Liver (tissue), 9 donors: ENCODE measurements around the gene UTF1. TPM values are rescaled to one million over a fixed set of nuclear protein-coding genes. Genes with fewer than 3 reads are reported as not detected.

Experiments
- DNase-seq: peaks from one replicate; pipeline ENCODE4 v3.0.0-alpha.2; 2017; ENCODE audit warnings: low spot score
- H3K27ac ChIP-seq, 2 donors: one replicate each; pipeline ENCODE4 v1.7.0; 2013; ENCODE audit warnings: inconsistent platforms in 2 of 2, low read length in 2 of 2, control low read depth in 1 of 2, low read depth in 1 of 2, mild to moderate bottlenecking in 1 of 2
- H3K27me3 ChIP-seq, 4 donors: one replicate each; pipeline versions ENCODE4 v1.6.1 to v1.7.0; 2013; ENCODE audit warnings: low read length in 3 of 4, inconsistent platforms in 1 of 4, mild to moderate bottlenecking in 1 of 4, moderate library complexity in 1 of 4; ENCODE audit not compliant: control insufficient read depth in 4 of 4, insufficient read depth in 4 of 4
- H3K36me3 ChIP-seq, 4 donors: one replicate each; pipeline versions ENCODE4 v1.6.1 to v1.7.0; 2013; ENCODE audit warnings: low read length in 3 of 4, mild to moderate bottlenecking in 3 of 4, low read depth in 1 of 4, moderate library complexity in 1 of 4; ENCODE audit not compliant: control insufficient read depth in 4 of 4, insufficient read depth in 3 of 4
- H3K4me1 ChIP-seq, 4 donors: one replicate each; pipeline versions ENCODE4 v1.6.1 to v1.7.0; 2013; ENCODE audit warnings: low read length in 3 of 4, mild to moderate bottlenecking in 3 of 4, moderate library complexity in 1 of 4; ENCODE audit not compliant: control insufficient read depth in 4 of 4, insufficient read depth in 4 of 4
- H3K4me3 ChIP-seq, 3 donors: one replicate each; pipeline versions ENCODE4 v1.6.1 to v1.7.0; 2013; ENCODE audit warnings: low read length in 3 of 3, control low read depth in 1 of 3, low read depth in 1 of 3, mild to moderate bottlenecking in 1 of 3
- H3K9ac ChIP-seq, 2 donors: one replicate each; pipeline ENCODE4 v1.7.0; 2013; ENCODE audit warnings: low read length in 2 of 2, mild to moderate bottlenecking in 2 of 2, moderate library complexity in 2 of 2, control low read depth in 1 of 2, low read depth in 1 of 2
- H3K9me3 ChIP-seq, 4 donors: one replicate each; pipeline versions ENCODE4 v1.6.1 to v1.7.0; 2013; ENCODE audit warnings: low read length in 3 of 4; ENCODE audit not compliant: control insufficient read depth in 4 of 4
- GABPA ChIP-seq, 2 donors: IDR thresholded peaks in 1 of 2; conservative IDR thresholded peaks in 1 of 2; 2 replicates each; pipeline ENCODE4 v1.6.1; 2016; ENCODE audit warnings: antibody characterized with exemption in 2 of 2, mild to moderate bottlenecking in 1 of 2, moderate library complexity in 1 of 2
- HNF4A ChIP-seq, 2 donors: conservative IDR thresholded peaks; 2 replicates each; pipeline ENCODE4 v1.6.1; 2016; ENCODE audit warnings: antibody characterized with exemption in 2 of 2, mild to moderate bottlenecking in 2 of 2
- HNF4G ChIP-seq: IDR thresholded peaks from 2 replicates; pipeline ENCODE4 v1.6.1; 2016; ENCODE audit warnings: antibody characterized with exemption
- JUND ChIP-seq, 2 donors: IDR thresholded peaks; 2 replicates each; pipeline ENCODE4 v1.6.1; 2016; ENCODE audit warnings: antibody characterized with exemption in 2 of 2
- NR2F2 ChIP-seq: IDR thresholded peaks from 2 replicates; pipeline ENCODE4 v1.6.1; 2016; ENCODE audit warnings: antibody characterized with exemption
- RAD21 ChIP-seq, 2 donors: IDR thresholded peaks; 2 replicates each; pipeline ENCODE4 v1.6.1; 2016; ENCODE audit warnings: antibody characterized with exemption in 2 of 2, mild to moderate bottlenecking in 2 of 2
- RXRA ChIP-seq, 2 donors: IDR thresholded peaks; 2 replicates each; pipeline ENCODE4 v1.6.1; 2017 to 2018; ENCODE audit warnings: antibody characterized with exemption in 2 of 2, mild to moderate bottlenecking in 1 of 2
- SP1 ChIP-seq: IDR thresholded peaks from 2 replicates; pipeline ENCODE4 v1.6.1; 2018; ENCODE audit warnings: antibody characterized with exemption, mild to moderate bottlenecking
- TAF1 ChIP-seq: conservative IDR thresholded peaks from 2 replicates; pipeline ENCODE4 v1.6.1; 2016; ENCODE audit warnings: antibody characterized with exemption, mild to moderate bottlenecking
- YY1 ChIP-seq: IDR thresholded peaks from 2 replicates; pipeline ENCODE4 v1.6.1; 2016; ENCODE audit warnings: antibody characterized with exemption, mild to moderate bottlenecking
- WGBS: extraction: QIAGEN DNeasy Blood & Tissue Kit; methylation state at CpG from one replicate; pipeline ENCODE4 v1.1.7; 2013; 5-methylcytosine and 5-hydroxymethylcytosine counted together
- polyA plus RNA-seq, 2 donors: library from polyadenylated mRNA; stranded (reverse) in 1 of 2; unstranded in 1 of 2; fragments of 200-250 nt in 1 of 2; fragments of >200 nt in 1 of 2; fragmentation: Nextera tagmentation in 1 of 2; extraction: Ambion mirVana in 1 of 2; gene quantifications; one replicate each; pipeline versions ENCODE4 v1.2.1 to v1.2.3, GENCODE V29; 2013 to 2015
- total RNA-seq, 2 donors: library from RNA; depleted of rRNA; stranded (reverse); fragments of >200 nt; gene quantifications; one replicate each; pipeline ENCODE4 v1.2.3, GENCODE V29; 2014
- TF ChIP-seq, protein P1 (sequence below): IDR thresholded peaks from 2 replicates; pipeline ENCODE4 v1.6.1; 2016; ENCODE audit warnings: antibody characterized with exemption
- TF ChIP-seq, protein P2 (sequence below): IDR thresholded peaks from 2 replicates; pipeline ENCODE4 v1.6.1; 2016; ENCODE audit warnings: antibody characterized with exemption
- TF ChIP-seq, protein P3 (sequence below): IDR thresholded peaks from 2 replicates; pipeline ENCODE4 v1.6.1; 2016; ENCODE audit warnings: antibody characterized with exemption, mild to moderate bottlenecking
- donor health status: healthy.
- donor health status: healthy.
- donor health status: healthy.
- donor health status: healthy.
- donor health status: healthy.

The UTF1 gene
- total and polyA plus RNA-seq, 4 donors: not detected

DNA sequence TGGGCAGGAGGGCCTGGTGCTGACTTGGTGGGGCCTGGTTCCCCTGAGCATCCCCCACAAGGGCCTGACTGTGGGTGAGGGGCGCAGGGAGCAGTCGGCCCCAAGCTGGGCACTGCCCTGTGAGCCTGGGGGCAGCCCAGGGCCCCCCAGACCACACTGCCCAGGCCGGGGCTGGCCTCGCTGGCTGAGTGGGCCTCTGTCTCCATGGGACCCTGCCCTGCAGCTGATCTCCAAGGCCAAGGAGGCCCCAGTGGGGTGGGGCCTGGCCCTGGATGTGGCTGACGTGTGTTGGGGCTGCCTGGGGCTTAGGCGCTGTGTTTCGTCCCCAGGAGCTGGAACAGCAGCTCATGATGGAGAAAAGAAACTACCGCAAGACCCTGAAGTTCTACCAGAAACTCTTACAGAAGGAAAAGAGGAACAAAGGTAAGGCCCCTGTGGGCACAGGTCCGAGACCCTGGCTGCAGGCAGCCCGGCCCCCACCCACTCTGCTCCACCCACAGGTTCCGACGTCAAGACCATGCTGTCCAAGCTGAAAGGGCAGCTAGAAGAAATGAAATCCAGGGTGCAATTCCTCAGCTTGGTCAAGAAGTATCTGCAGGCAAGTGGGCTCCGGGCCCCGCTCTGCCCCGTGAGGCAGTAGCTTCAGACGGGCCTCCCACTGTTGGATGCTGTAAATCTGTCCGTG, 23.5 kb upstream of the UTF1 start:
- TF ChIP-seq SP1 (no peak), RAD21 (IDR thresholded peaks at IDR 0.05) (no peak), NR2F2 (no peak), HNF4G (no peak), RXRA (IDR thresholded peaks at IDR 0.05) (no peak)
- TF ChIP-seq, protein P1, sequence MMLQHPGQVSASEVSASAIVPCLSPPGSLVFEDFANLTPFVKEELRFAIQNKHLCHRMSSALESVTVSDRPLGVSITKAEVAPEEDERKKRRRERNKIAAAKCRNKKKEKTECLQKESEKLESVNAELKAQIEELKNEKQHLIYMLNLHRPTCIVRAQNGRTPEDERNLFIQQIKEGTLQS: no peak
- DNase-seq: no peak
- 83% methylated on average over 17 of the region's 17 CpGs for WGBS
- Histone ChIP-seq H3K4me3 (no peak overlapping the region), H3K9me3 (no peaks in the 10 kb centered on the region), H3K27ac (no peak overlapping the region), H3K27me3 (no peaks in the 10 kb centered on the region), H3K9ac (no peak overlapping the region), H3K4me1 (no peaks in the 10 kb centered on the region), H3K36me3 (peaks cover 0 to 10% (median 0%) of the 10 kb centered on the region in 4 donors)

DNA sequence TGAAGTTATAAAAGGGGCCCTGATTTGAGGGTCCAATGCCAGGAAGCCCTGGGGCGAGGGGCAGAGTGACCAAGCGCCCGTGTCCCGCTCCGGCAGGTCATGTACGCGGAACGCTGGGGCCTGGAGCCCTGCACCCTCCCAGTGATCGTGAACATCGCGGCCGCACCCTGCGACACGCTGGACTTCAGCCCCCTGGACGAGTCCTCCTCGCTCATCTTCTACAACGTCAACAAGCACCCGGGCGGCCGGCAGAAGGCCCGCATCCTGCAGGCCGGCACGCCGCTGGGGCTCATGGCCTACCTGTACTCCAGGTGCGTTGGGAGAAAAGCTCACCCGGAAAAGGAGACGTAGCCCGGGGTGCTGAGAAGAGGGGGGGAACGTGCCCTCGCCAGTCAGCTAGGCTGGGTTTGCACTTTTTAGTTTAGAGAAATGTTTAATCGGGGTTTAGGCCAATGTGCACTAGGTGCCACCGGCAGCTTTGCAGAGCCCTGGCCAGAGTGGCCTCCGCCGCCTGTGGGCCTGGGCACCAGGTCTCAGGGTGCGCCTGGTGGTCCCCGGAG, 22.9 kb upstream of the UTF1 start:
- TF ChIP-seq GABPA (IDR thresholded peaks at IDR 0.05 in 1 of 2, conservative IDR thresholded peaks at IDR 0.05 in 1 of 2) (no peak), TAF1 (no peak), SP1 (no peak), YY1 (no peak), RAD21 (IDR thresholded peaks at IDR 0.05) (no peak), HNF4A (conservative IDR thresholded peaks at IDR 0.05) (no peak), JUND (IDR thresholded peaks at IDR 0.05) (no peak)
- TF ChIP-seq, protein P1: no peak
- TF ChIP-seq, protein P2, sequence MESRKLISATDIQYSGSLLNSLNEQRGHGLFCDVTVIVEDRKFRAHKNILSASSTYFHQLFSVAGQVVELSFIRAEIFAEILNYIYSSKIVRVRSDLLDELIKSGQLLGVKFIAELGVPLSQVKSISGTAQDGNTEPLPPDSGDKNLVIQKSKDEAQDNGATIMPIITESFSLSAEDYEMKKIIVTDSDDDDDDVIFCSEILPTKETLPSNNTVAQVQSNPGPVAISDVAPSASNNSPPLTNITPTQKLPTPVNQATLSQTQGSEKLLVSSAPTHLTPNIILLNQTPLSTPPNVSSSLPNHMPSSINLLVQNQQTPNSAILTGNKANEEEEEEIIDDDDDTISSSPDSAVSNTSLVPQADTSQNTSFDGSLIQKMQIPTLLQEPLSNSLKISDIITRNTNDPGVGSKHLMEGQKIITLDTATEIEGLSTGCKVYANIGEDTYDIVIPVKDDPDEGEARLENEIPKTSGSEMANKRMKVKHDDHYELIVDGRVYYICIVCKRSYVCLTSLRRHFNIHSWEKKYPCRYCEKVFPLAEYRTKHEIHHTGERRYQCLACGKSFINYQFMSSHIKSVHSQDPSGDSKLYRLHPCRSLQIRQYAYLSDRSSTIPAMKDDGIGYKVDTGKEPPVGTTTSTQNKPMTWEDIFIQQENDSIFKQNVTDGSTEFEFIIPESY: no peak
- TF ChIP-seq, protein P3, sequence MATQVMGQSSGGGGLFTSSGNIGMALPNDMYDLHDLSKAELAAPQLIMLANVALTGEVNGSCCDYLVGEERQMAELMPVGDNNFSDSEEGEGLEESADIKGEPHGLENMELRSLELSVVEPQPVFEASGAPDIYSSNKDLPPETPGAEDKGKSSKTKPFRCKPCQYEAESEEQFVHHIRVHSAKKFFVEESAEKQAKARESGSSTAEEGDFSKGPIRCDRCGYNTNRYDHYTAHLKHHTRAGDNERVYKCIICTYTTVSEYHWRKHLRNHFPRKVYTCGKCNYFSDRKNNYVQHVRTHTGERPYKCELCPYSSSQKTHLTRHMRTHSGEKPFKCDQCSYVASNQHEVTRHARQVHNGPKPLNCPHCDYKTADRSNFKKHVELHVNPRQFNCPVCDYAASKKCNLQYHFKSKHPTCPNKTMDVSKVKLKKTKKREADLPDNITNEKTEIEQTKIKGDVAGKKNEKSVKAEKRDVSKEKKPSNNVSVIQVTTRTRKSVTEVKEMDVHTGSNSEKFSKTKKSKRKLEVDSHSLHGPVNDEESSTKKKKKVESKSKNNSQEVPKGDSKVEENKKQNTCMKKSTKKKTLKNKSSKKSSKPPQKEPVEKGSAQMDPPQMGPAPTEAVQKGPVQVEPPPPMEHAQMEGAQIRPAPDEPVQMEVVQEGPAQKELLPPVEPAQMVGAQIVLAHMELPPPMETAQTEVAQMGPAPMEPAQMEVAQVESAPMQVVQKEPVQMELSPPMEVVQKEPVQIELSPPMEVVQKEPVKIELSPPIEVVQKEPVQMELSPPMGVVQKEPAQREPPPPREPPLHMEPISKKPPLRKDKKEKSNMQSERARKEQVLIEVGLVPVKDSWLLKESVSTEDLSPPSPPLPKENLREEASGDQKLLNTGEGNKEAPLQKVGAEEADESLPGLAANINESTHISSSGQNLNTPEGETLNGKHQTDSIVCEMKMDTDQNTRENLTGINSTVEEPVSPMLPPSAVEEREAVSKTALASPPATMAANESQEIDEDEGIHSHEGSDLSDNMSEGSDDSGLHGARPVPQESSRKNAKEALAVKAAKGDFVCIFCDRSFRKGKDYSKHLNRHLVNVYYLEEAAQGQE: no peak
- Histone ChIP-seq H3K27me3 (peaks cover 0 to 2% (median 0%) of the 10 kb centered on the region in 4 donors), H3K27ac (no peak overlapping the region), H3K4me3 (no peak overlapping the region), H3K4me1 (no peaks in the 10 kb centered on the region), H3K36me3 (peaks cover 0 to 5% (median 0%) of the 10 kb centered on the region in 4 donors), H3K9ac (no peak overlapping the region), H3K9me3 (no peaks in the 10 kb centered on the region)
- 89% methylated on average over 36 of the region's 36 CpGs for WGBS
- DNase-seq: no peak
